ENCODE measurements around the gene CPN1.
"Not testable (repeated sequence)": the region's sequence is repeated elsewhere in the genome, so short reads cannot be mapped to it uniquely, and the experiment has no call there.

Gene CPN1

GRCh38 chr10:100020142-100020885 is 61.4 kb downstream of the CPN1 start:
- no peak for DNase-seq

GRCh38 chr10:100019787-100020141 is 61.9 kb downstream of the CPN1 start:
- no peak for DNase-seq

GRCh38 chr10:100014071-100014762 is 67.5 kb downstream of the CPN1 start:
- no peak for DNase-seq

DNA sequence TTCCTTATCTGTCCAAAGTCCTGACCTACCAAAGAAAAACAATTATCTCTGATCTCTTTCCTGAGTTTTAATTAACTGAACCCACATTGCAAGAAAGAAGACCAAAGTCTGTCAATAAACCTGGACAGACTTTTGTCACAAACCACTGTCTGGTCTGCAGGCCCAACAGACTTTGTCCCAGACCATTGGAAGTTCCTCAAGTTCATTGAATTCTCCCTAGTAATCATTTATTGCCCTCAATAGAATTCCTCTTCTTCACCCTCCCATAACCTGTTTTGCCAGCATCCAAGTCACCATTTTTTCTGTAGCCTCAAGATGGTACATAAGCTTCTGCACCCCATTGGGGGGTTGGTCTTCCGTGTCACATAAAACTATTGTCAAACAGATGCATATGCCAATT is 68.0 kb downstream of the CPN1 start:
- DNase-seq: no peak

GRCh38 chr10:100011906-100012305 is 69.8 kb downstream of the CPN1 start:
- not testable (repeated sequence) for DNase-seq

DNA sequence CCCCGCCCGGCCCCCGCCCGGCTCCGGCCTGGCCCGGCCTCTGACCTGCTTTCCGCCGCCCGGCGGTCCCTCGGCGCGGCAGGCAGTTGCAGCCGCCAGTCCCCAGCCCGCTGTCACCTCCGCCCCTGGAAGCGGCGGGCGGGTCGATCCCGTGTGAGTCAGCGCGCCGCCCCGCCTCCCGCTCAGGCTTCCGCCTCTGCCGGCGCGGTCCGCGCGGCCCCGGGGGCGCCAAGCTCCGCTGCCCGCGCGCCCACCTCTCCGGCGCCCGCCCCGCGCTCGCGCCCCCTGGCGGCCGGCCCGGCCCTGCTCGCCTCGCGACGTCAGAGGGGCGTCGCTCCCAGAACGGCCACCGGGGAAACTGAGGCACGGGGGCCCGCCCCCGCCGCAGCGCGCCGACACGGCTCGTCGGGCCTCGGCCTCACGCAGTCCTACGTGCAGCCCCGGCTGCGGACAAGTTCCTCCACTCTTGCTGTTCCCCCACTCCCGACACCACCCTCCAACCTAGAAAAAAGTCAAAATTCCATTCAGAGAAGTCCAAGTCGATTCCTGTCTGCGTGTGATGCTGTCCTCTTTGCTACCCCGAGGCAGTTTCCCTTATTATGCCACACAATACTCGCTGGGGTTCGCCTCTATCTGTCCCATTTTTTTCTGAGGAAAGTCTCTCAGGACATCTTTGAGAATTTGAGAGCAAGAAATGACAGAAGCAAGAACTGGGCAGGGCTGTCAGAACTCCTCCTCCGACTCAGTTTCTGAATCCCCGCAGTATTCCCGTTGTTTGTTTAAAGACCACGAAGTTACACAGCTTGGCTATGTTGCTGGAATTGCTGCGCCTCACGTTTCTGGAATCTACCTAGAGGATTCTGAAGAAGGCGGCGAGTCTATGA is 71.6 kb downstream of the CPN1 start, which contains the start of gene DNMBP:
Gene DNMBP, minus strand, starts transcription at position 155 of the 884 bp plus-strand sequence. CDS start 37,823 bp downstream, outside the sequence.
- DNase-seq: peak; percentile 92

DNA sequence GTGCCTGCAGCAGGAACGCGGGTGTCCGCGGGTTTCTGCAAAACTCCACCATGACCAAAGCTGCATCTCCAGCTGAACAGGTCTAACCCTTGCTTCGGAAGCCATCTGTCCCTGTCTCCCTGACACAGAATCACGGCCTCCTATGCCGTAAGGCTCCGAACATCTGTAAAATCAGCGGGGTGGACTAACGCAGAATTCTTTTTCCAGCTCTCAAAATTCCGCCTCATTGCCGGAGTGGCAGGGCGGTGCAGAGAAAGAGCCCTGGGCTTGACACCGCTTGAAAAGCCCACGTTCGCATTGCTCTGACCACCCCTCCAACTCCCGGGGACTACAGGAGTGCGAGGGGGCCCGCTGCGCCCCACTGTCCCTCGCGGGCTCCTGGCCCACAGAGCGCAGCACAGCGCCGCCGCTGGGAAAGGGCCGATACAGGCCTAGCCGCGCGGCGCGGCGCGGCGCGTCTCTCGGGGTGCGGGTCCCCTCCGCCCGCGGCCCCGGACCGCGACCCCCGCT is 72.3 kb downstream of the CPN1 start:
- no peak for DNase-seq

DNA sequence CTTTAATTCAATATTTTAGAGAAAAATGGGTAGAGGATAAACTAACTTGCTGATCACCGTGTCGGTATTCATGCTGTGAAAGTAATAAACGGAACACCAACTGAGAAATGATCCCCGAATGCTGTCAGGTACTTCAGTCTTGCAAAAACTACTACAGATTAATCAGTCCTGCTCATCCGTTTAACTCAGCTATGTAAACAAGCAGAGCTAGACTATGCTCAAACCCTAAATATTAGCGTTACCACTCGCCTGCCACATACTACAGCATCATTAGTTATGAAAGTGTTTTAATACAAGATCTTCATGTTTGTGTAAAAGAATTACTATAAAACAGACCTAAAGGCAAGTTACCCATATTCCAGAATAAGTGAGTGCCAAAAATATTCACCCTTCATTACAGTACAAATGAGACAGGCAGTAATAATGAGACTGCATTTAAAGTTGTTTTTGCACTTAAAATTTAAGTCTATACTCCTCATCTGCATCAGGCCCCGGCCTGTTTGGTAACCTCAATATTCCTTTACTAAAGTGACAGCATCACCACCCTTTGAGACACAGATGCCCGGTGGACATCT is 72.9 kb downstream of the CPN1 start:
- DNase-seq: no peak

DNA sequence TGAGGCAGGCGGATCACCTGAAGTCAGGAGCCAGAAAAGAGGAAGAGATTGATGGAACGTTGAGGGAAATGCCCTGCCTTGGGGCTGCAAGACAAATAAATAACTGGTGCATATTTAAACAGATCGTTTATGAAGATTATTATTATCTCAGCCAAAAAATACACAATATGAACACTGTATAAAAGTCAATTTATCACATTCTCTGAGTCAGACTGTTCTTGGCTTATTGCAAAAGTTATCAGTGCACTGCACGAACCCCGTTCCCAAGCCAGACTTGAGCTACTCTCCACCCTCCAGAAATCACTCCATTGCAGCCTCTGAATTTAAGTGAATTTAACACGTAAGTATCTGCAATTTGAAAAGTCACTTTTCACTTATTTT is 73.5 kb downstream of the CPN1 start:
- DNase-seq: no peak

DNA sequence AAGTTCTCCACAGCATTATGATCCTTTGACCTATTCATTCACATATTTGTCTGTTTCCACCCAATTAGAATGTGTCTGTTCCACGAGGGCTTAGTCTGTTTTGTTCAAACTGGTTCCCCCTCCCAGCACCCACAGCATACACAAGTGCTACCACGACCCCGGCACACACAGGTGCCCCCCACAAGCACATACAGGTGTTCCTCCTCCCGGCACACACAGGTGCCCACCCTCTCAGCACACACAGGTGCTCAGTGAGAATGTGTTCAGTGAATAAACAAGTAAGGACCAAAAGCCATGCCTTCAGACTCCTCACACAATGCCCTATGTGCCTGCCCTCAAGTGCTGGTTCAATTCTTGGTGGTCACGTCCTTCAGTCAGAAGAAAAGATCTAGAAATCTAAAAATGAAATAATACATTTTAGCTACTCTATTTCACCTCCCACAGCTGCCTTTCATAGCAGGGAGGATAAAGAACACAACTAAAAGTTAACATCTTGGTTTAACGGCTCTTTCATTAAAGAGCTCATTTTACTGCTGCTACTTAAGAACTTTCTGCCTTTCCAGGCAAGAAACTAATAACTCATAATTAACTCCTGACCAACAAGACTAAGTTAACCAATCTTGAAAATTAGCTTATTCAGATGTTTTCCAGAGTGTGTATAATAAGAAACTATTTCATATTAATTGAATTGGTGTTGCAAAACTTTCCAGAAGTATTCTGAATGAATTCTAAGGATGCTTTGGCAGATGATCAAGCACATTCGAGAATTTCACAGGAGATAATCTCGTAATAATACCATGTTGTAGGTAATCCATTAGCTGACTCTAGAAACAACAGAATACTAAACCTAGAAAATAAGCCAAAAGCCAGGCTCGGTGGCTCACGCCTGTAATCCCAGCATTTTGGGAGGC is 74.2 kb downstream of the CPN1 start:
- no peak for DNase-seq

DNA sequence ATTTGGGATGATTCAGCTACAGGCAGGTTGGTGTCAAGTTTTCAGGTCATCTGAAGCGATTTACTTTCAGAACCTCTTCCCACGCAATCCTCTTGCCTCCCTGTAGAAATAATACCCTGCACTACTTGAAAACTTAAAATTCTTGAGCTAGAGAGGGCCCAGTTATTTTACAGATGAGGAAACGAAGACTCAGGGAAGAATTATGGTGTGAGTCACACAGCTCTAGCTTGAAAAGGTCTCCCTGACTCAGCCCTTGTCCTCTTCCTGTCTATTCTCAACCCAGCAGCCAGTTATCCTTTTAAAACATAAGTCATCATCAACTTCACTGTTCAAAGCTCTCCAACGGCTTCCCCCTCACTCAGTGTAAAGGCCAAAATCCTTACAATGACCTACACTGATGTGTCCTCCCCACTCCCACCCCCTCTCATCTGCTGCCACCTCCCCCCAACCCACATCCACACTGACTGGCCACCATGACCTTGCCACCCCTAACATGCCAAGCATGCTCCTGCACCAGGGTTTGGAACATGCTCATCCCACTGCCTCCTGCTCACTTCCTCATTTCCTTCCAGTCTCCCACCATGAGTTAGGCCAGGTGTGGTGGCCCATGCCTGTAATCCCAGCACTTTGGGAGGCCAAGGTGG is 75.3 kb downstream of the CPN1 start:
- no peak for DNase-seq

- no peak for DNase-seq
Measured at GRCh38 chr10:100004805-100005510, 76.7 kb downstream of the CPN1 start.

DNA sequence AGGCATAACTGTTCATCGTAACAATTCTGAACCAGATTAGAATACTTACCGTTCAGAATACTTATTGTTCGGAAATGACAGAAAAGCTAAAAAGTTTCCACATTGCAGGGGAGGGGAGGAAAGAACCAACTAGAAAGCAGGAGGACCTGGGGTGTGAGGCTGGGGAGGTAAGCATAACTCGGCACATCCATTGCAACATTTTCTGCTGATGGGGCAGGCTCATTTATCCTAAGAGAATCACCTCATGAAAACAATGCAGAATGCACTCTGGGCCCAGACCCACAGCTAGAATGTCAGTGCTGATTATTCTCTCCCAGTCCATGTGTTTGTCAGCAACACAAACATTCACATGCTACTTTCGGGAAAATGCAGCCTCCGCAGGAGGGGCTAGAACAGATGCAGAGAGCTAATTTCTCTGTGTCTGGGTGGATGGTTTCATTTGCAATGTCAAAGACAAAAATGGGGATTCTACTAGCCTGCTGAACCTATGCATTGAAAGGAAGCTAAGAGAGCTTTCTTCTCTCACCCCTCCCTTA is 81.5 kb downstream of the CPN1 start:
- no peak for DNase-seq

DNA sequence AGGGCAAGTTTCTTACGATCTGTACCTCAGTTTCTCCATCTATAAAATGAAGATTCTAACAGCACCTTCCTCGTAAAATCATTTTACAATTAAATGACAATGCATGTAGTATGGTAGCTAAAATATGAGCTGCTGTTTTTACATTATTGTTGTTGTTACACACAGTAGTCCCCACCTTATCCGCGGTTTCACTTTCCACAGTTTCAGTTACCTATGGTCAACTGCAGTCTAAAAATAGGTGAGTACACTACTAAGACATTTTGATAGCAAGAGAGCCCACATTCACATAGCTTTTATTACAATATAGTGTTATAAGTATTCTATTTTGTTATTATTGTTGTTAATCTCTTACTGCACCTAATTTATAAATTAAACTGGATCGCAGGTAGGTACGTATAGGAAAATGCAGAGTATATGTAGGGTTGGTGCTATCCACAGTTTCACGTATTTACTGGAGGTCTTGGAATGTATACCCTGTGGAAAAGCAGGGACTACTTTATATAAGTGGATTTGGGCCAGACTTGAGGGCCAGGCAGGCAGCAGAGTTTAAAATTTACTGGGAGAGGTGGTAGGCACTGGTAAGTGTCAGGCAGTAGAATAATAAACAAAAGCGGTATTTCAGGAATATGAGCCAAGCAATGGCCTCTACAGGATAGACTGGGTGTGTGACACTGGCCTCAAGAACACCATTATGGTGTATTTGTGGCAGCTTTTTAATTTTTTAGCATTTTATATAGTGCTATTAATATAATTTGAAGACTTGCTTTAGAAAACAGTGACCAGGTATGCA is 82.2 kb downstream of the CPN1 start:
- DNase-seq: no peak

- no peak for DNase-seq
Measured at GRCh38 chr10:99998889-99999288, 82.8 kb downstream of the CPN1 start.

- no peak for DNase-seq
Measured at GRCh38 chr10:99996671-99997648, 84.7 kb downstream of the CPN1 start.

DNA sequence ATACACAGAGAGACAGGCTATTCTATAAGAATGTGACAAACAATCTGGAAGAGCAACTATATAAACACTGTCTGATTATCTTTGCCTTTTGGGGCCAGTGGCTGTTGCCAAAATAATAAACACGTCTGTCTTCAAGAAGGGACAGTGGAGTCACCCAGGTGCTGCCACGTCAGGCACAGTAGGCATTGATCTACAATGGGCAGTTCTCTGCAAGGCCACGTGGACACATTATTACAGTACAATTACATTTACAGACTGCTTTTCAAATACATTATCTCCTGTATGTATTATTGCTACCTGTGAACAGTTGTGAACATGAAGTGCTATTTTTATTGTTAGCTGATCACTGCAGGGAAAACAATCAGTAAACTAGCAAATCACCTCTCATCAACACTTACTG is 86.0 kb downstream of the CPN1 start:
- DNase-seq: no peak

GRCh38 chr10:99995269-99995668 is 86.4 kb downstream of the CPN1 start:
- DNase-seq: no peak

Measured in activated effector memory CD4-positive, alpha-beta T cell treated with anti-CD3 and anti-CD28 coated beads, Interleukin-2, amount 50 U/mL, for 16 hours (primary cell).